Activated T-helper 17 cell treated with anti-CD3 and anti-CD28 coated beads, Interleukin-2, amount 50 U/mL, for 72 hours (primary cell): ENCODE measurements around the gene GAN. TPM values are rescaled to one million over a fixed set of nuclear protein-coding genes. Genes with fewer than 3 reads are reported as not detected.
"Not testable (repeated sequence)": the region's sequence is repeated elsewhere in the genome, so short reads cannot be mapped to it uniquely, and the experiment has no call there.

Source experiments
- ATAC-seq: fragments of 150-1000 bp; cut with Tn5 transposase; replicated peaks from 2 replicates; pipeline ENCODE4 v1.10.0; 2021; ENCODE audit warnings: mild to moderate bottlenecking, moderate library complexity
- H3K27ac Mint-ChIP-seq: one replicate; pipeline ENCODE4 v1.8.0; 2022; ENCODE audit warnings: mixed read lengths
- H3K27me3 Mint-ChIP-seq: one replicate; pipeline ENCODE4 v1.8.0; 2022; ENCODE audit warnings: mixed read lengths
- H3K36me3 Mint-ChIP-seq: one replicate; pipeline ENCODE4 v1.8.0; 2022; ENCODE audit warnings: low read depth, mild to moderate bottlenecking, mixed read lengths
- H3K4me1 Mint-ChIP-seq: one replicate; pipeline ENCODE4 v1.8.0; 2022; ENCODE audit warnings: mixed read lengths
- H3K4me3 Mint-ChIP-seq: one replicate; pipeline ENCODE4 v1.8.0; 2022; ENCODE audit warnings: mild to moderate bottlenecking, mixed read lengths
- H3K9me3 Mint-ChIP-seq: one replicate; pipeline ENCODE4 v1.8.0; 2022; ENCODE audit warnings: mixed read lengths
- total RNA-seq, 2 donors: library from RNA; stranded (reverse); gene quantifications; one replicate each; pipeline ENCODE4 v1.2.3, GENCODE V29; 2022

GAN gene
- total RNA-seq, 2 donors from 2014 or later: 12.6 to 23.5 TPM

DNA sequence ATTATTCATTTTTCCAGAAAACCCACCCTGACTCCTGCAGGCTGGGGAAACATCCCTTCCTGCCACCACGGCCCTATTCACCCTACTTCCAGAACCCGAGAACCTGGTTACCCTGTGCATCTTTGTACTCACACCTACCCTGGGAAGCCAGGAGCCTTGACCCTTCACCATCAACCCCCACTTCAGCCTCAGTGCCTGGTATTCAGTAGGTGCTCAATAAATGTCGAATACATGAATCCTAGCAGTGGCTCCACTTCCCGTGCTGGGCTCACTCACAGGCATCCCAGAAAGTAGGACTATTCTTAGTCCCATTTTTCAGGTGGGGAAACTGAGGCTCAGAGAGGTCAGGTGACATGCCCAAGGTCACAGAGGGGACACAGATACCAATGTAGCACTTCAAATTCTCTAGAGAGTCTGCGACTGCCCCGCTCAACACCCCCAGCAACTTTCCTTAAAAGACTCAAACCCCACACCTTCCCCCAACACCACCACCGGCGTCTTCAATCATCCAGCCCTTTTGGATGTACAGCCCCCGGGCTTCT is 93.7 kb downstream of the GAN start:
- no peak overlapping the region for H3K4me3 Mint-ChIP-seq
- peaks cover 3% of the 10 kb centered on the region for H3K27me3 Mint-ChIP-seq
- H3K9me3 Mint-ChIP-seq: no peaks in the 10 kb centered on the region
- peak overlapping the region; percentile 58 for H3K27ac Mint-ChIP-seq
- H3K4me1 Mint-ChIP-seq: no peaks in the 10 kb centered on the region
- no peaks in the 10 kb centered on the region for H3K36me3 Mint-ChIP-seq
- no peak for ATAC-seq

DNA sequence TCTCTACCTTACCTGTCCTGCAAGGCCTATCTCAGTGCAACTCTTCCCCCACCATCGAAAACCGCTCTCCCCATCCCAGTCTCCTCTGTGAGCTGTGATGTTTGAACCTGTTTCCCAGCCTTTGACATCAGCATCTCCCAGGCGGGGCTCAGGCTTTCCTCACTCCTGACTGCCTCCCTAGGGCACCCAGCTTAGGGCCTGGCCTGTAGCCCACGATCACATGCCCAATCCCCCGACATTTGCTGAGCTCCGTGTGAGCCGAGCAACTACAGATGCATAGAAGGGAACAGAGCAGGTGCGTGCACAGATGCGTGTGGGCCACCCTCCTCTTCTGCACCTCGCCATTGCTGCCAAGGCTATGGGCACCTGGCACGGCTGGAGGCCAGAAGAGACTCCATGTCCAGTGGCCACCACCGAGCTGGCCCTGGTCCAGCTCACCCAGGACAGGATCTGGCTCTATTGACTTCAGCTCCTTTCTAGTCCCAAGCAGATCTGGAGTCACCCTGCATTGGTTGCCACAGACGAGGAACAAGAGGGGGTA is 94.3 kb downstream of the GAN start:
- Mint-ChIP-seq H3K27ac (peak overlapping the region; percentile 58), H3K4me3 (no peak overlapping the region), H3K9me3 (no peaks in the 10 kb centered on the region), H3K4me1 (no peaks in the 10 kb centered on the region), H3K27me3 (peaks cover 3% of the 10 kb centered on the region), H3K36me3 (no peaks in the 10 kb centered on the region)
- ATAC-seq: no peak

DNA sequence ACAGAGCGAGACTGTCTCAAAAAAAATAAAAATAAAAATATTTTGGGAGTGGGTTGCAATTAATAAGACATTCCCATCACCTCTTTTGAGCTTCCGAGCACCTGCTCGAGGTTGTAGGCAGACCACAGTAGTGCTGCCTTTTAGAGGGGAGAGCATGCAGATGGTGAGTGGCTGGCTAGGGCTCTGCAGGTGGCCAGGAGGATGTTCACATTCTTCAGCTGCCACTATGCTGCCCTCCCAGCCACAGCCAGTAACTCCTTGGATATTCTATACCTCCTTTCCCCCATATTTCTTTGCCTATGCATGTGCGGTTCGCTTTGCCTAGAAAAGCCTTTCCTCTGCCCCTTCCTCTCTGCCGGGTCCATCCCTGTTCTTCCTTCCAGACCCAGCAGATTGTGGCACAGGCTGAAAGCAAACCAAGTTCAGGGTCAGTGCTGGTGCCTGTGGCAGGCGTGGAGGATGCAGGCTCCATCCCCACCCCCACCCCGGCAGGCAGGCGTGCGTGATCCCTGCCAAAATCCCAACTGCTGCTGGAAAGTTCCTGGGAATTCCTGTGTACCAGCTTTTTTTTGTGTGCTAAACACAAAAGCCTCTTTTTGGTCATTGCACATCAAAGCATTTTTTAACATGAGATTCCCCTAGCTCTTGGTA is 96.0 kb downstream of the GAN start:
- no peak overlapping the region for H3K4me3 Mint-ChIP-seq
- no peak overlapping the region for H3K27ac Mint-ChIP-seq
- no peaks in the 10 kb centered on the region for H3K36me3 Mint-ChIP-seq
- H3K27me3 Mint-ChIP-seq: no peaks in the 10 kb centered on the region
- no peaks in the 10 kb centered on the region for H3K9me3 Mint-ChIP-seq
- H3K4me1 Mint-ChIP-seq: no peaks in the 10 kb centered on the region
- ATAC-seq: no peak

DNA sequence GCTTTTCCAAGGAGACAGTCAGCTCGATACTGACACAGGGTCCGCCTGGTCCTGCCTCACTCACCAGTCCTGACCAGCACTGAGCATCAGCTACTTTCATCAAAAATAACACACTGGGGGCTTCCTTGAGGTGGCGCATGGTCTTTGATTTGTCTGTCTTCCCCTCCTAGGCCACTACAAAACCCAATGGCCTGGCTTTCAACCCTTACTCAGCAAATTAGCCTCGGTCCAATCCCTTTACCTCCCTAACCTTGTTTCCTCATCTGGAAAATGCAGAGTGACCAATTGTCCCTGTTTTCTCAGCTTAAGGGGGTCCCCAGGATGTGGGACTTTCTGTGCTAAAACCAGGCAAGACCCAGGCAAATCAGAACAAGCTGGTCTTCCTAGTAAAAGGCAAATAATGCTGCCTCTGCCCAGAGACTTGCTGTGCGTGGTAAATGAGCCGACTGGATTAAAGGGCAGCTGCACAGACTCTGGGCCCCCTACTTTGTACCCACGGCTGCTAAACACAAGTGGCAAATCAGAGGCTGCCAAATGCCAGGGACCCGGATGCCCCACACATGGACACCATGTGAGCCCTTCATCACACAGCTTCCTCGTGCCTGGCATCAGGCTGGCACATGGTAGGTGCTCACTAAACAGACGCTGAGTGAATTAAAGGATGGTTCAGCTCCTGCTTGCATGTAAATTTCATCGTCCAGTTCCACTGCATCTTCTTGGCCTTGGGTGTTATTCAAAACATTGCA is 98.7 kb downstream of the GAN start:
- H3K27ac Mint-ChIP-seq: no peak overlapping the region
- ATAC-seq: no peak
- no peaks in the 10 kb centered on the region for H3K27me3 Mint-ChIP-seq
- no peaks in the 10 kb centered on the region for H3K4me1 Mint-ChIP-seq
- no peaks in the 10 kb centered on the region for H3K36me3 Mint-ChIP-seq
- no peaks in the 10 kb centered on the region for H3K9me3 Mint-ChIP-seq
- H3K4me3 Mint-ChIP-seq: no peak overlapping the region

DNA sequence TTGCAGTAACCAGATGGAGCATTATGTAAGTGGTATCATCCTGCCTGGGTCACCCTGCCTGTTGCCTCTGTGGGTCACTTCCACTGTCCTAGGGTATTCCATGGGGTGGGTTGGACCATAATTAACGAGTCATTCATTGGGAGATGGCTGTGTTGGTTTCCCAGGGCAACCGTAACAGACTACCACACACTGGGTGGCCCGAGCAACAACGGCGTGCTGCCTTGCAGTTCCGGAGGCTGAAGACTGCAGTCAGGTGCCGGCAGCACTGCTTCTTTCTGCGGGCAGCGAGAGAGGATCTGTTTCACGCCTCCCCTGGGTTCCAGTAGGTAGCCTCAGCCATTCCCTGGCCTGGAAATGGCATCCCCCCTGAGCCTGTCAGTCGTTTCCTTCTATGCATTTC is 101.0 kb downstream of the GAN start:
- no peaks in the 10 kb centered on the region for H3K36me3 Mint-ChIP-seq

DNA sequence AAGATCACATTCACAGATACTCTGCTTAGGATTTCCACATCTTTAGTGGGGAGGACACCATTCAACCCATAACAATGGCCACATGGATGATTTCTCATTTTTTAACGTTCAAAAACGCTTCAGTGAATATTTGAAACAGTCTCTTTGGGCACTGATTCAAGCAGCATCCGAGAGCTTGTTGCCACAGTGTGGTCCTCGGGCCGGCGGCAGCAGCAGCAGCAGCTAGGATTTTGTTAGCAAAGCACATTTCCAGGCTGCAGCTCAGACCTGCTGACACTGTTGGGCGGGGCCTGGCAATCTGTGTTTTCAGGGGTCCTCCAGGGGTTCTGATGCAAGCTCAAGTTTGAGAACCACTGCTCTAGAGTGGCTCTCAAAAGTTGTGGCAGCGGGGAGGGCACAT is 102.0 kb downstream of the GAN start:
- no peak for ATAC-seq
- Mint-ChIP-seq H3K9me3 (no peaks in the 10 kb centered on the region), H3K36me3 (no peaks in the 10 kb centered on the region), H3K27ac (no peak overlapping the region), H3K4me1 (no peaks in the 10 kb centered on the region), H3K4me3 (no peak overlapping the region), H3K27me3 (no peaks in the 10 kb centered on the region)

More for the DNA sequence above, 101.0 kb downstream of the GAN start:
- Mint-ChIP-seq H3K4me1 (no peaks in the 10 kb centered on the region), H3K4me3 (no peak overlapping the region), H3K9me3 (no peaks in the 10 kb centered on the region), H3K27me3 (no peaks in the 10 kb centered on the region), H3K27ac (no peak overlapping the region)
- no peak for ATAC-seq

DNA sequence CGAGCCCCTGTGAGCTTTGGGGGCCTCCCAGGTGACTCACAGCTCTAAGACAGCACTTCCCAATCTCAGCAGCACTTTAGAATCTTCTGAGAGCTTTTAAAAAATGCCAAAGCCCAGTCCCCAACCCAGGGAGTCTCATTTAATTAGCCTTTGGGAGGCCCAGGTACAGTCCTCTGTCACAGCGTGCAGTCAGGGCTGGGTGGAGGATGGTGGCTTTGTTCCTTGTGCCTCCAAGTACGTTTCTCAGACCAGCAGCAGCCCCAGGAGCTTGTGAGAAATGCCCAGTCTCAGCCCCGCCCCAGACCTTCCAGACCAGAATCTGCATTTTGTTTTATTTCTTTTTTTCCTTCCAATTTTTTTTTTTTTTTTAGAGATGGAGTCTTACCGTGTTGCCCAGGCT is 102.4 kb downstream of the GAN start:
- H3K27ac Mint-ChIP-seq: no peak overlapping the region
- H3K27me3 Mint-ChIP-seq: no peaks in the 10 kb centered on the region
- no peaks in the 10 kb centered on the region for H3K9me3 Mint-ChIP-seq
- no peaks in the 10 kb centered on the region for H3K36me3 Mint-ChIP-seq
- no peaks in the 10 kb centered on the region for H3K4me1 Mint-ChIP-seq
- ATAC-seq: no peak
- H3K4me3 Mint-ChIP-seq: no peak overlapping the region

DNA sequence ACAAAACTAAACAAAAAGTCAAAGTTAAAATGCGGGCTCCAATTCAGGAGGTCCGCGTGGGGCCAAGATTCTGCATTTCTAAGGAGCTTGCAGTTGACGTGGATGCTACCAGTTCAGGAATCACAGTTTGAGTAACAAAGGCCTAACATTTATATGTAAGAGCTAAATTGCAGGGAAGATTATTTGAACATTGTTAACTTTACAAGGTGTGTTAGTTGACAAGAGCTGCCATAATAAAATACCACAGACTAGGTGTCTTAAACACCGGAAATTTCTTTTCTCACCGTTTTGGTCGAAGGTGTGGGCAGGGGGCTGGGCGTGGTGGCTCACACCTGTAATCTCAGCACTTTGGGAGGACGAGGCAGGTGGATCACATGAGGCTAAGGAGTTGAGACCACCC is 105.0 kb downstream of the GAN start:
- H3K9me3 Mint-ChIP-seq: peaks cover under 1% of the 10 kb centered on the region

DNA sequence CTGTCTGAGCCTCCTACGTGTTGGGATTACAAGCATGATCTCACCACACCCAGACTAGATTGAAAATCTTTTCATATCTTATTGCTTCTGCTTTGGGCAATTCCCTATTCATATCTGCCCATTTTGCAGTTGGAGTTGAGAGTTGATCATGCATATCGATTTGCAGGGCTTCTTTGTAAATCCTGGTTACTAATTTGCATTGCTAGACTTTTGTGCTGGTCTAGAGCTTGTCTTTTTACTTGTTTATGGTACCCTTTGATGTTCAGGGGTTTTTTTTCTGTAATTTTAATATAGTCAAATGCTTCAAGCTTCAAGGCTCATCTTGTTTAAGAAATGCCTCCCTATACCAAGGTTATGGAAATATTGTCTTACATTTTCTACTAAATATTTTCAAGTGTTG is 106.4 kb downstream of the GAN start:
- no peak overlapping the region for H3K4me3 Mint-ChIP-seq
- H3K4me1 Mint-ChIP-seq: peaks cover 11% of the 10 kb centered on the region
- H3K27ac Mint-ChIP-seq: no peak overlapping the region
- no peaks in the 10 kb centered on the region for H3K27me3 Mint-ChIP-seq
- H3K36me3 Mint-ChIP-seq: no peaks in the 10 kb centered on the region
- ATAC-seq: no peak
- peaks cover 4% of the 10 kb centered on the region for H3K9me3 Mint-ChIP-seq

More for the DNA sequence above, 105.0 kb downstream of the GAN start:
- Mint-ChIP-seq H3K27ac (no peak overlapping the region), H3K4me1 (peaks cover 8% of the 10 kb centered on the region), H3K4me3 (no peak overlapping the region), H3K27me3 (no peaks in the 10 kb centered on the region), H3K36me3 (no peaks in the 10 kb centered on the region)
- ATAC-seq: no peak

DNA sequence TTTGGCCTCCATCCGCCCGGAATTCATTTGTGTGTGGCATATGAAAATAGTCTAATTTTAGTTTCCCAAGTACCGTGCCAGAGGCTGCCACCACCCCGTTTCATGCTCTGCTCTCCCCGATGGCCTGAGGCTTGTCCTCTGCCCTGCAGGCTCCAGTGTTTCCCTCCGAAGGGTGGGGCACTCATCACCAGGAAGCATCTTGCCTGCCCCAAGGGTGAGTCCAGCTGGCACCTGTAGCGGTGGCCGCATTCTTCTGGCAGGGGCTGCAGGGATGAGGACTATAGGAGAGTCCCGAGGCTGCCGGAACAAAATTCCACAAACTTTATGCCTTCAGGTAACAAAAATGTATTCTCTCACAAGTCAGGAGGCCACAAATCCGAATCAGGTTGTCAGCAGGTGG is 106.8 kb downstream of the GAN start:
- no peak for ATAC-seq
- Mint-ChIP-seq H3K27ac (no peak overlapping the region), H3K27me3 (no peaks in the 10 kb centered on the region), H3K36me3 (no peaks in the 10 kb centered on the region), H3K4me3 (no peak overlapping the region), H3K9me3 (peaks cover 4% of the 10 kb centered on the region), H3K4me1 (peaks cover 11% of the 10 kb centered on the region)

DNA sequence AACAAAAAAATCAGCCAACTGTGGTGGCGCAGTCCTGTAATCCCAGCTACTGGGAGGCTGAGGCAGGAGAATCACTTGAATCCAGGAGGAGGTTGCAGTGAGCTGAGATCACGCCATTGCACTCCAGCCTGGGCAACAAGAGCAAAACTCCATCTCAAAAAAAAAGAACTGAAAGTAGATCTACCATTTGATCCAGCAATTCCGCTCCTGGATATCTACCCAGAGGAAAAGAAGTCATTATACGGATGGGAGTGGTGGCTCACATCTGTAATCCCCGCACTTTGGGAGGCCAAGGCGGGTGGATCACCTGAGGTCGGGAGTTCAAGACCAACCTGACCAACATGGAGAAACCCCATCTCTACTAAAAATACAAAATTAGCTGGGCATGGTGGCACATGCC is 107.4 kb downstream of the GAN start:
- not testable (repeated sequence) for H3K36me3 Mint-ChIP-seq, H3K27ac Mint-ChIP-seq, ATAC-seq, H3K27me3 Mint-ChIP-seq, H3K4me3 Mint-ChIP-seq, H3K9me3 Mint-ChIP-seq
- H3K4me1 Mint-ChIP-seq: peaks cover 11% of the 10 kb centered on the region

DNA sequence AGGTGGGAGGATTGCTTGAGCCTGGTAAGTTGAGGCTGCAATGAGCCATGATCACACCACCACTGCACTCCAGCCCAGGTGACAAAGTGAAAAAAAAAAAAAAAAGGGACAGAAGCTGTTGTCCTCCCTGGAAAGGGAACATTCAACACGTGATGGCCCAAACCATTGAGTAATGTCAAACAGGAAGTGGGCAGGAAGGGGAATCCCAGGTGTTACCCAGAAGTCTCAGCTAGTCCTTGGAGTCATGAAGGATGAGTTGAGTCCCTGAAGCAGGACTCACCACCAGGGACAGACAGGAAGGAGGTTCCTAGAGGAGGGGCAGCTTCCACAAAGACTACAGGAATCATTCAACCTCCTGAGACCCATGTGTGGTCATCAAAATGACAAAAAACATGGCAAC is 110.0 kb downstream of the GAN start:
- H3K9me3 Mint-ChIP-seq: peaks cover 4% of the 10 kb centered on the region
- peak overlapping the region; percentile 69 for H3K27ac Mint-ChIP-seq
- H3K27me3 Mint-ChIP-seq: no peaks in the 10 kb centered on the region
- peak; percentile 97 for ATAC-seq
- H3K4me3 Mint-ChIP-seq: peak overlapping the region; percentile 9
- H3K4me1 Mint-ChIP-seq: peaks cover 11% of the 10 kb centered on the region
- no peaks in the 10 kb centered on the region for H3K36me3 Mint-ChIP-seq

DNA sequence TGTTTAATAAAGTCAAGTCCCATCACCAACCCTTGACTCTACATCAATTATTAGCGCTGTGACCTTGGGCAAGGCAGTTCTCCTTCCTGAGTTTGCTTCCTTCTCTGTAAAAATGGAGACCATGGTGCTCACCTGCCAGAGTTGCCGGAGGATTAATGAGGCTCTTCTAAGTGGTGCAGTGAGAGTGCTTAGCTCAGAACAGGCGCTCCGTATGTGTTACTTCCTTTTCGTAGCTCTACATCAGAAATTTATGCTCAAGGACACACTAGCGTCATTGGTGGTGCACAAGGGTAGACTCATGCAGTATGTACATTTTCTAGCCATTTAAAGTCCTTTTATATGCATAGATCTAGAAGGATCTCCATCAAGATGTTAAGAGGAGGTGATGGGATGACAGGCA is 112.5 kb downstream of the GAN start:
- Mint-ChIP-seq H3K4me1 (peaks cover 11% of the 10 kb centered on the region), H3K4me3 (no peak overlapping the region), H3K27me3 (no peaks in the 10 kb centered on the region), H3K9me3 (peaks cover 4% of the 10 kb centered on the region), H3K27ac (no peak overlapping the region), H3K36me3 (no peaks in the 10 kb centered on the region)
- ATAC-seq: no peak

DNA sequence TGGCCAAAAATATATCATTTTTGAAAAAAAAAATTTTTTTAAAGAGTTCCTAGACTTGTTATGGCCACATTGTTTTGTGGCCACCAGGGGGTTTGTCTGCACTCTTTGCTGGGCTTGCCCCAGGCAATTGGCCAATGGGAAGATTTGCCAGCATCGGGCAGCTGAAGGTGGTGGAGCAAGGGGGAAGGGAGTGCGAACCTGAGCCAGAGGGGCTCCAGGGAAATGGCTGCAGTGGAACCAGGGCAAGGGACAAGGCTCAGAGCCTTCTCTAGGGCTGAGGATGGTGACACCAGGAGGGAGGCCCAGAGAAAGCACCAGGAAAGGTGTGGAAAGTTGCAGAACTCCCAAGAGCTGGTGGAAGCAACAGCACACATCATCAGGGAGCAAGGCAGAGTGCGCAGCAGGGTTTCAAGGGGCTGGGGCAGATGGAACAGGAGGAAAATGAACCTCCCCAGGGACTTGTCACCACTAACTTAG is 114.3 kb downstream of the GAN start:
- Mint-ChIP-seq H3K4me3 (no peak overlapping the region), H3K27ac (no peak overlapping the region), H3K27me3 (no peaks in the 10 kb centered on the region), H3K36me3 (no peaks in the 10 kb centered on the region), H3K4me1 (peaks cover 8% of the 10 kb centered on the region), H3K9me3 (peaks cover 4% of the 10 kb centered on the region)
- no peak for ATAC-seq
